Neural progenitor cell (in vitro differentiated cells): ENCODE measurements around the gene TRAF1. TPM values are rescaled to one million over a fixed set of nuclear protein-coding genes. Genes with fewer than 3 reads are reported as not detected.

ENCODE experiments used
- DNase-seq: peaks from one replicate; pipeline ENCODE4 v3.0.0-alpha.2; 2016; ENCODE audit warnings: low spot score
- H2AFZ ChIP-seq: fragments of 200-600 bp; sonication (generic); replicated peaks from 2 replicates; pipeline ENCODE4 v1.6.1; 2016; ENCODE audit warnings: antibody characterized with exemption
- H3F3A ChIP-seq: fragments of 200-600 bp; sonication (generic); 2 replicates; pipeline ENCODE4 v1.6.1; 2016; ENCODE audit warnings: antibody characterized with exemption, low read depth
- H3K27ac ChIP-seq: fragments of 200-600 bp; sonication (generic); 2 replicates; pipeline ENCODE4 v1.5.1; 2016; ENCODE audit warnings: mild to moderate bottlenecking
- H3K27me3 ChIP-seq: fragments of 200-600 bp; sonication (generic); 2 replicates; pipeline ENCODE4 v1.6.1; 2016; ENCODE audit warnings: mild to moderate bottlenecking, moderate library complexity
- H3K36me3 ChIP-seq: fragments of 200-600 bp; sonication (generic); 2 replicates; pipeline ENCODE4 v1.5.1; 2016
- H3K4me1 ChIP-seq: fragments of 200-600 bp; sonication (generic); 2 replicates; pipeline ENCODE4 v1.6.1; 2016; ENCODE audit warnings: mixed run types
- H3K4me2 ChIP-seq: fragments of 200-600 bp; sonication (generic); 2 replicates; pipeline ENCODE4 v1.6.1; 2016
- H3K4me3 ChIP-seq: fragments of 200-600 bp; sonication (generic); 2 replicates; pipeline ENCODE4 v1.5.1; 2016
- H3K79me2 ChIP-seq: fragments of 200-600 bp; sonication (generic); 2 replicates; pipeline ENCODE4 v1.6.1; 2016; ENCODE audit warnings: low read depth
- H3K9ac ChIP-seq: fragments of 200-600 bp; sonication (generic); 2 replicates; pipeline ENCODE4 v1.6.1; 2016
- H3K9me3 ChIP-seq: fragments of 200-600 bp; sonication (generic); 2 replicates; pipeline ENCODE4 v1.5.1; 2016; ENCODE audit warnings: low read depth
- H4K20me1 ChIP-seq: fragments of 200-600 bp; sonication (generic); 2 replicates; pipeline ENCODE4 v1.6.1; 2016; ENCODE audit warnings: low read depth
- H3K27ac Mint-ChIP-seq: 3 replicates; pipeline ENCODE4 v1.8.0; 2021; ENCODE audit warnings: mixed read lengths
- H3K27me3 Mint-ChIP-seq: 2 replicates; pipeline ENCODE4 v1.8.0; 2022; ENCODE audit warnings: low read depth, mild to moderate bottlenecking, inconsistent platforms, moderate library complexity, mixed read lengths; ENCODE audit not compliant: insufficient read depth
- H3K36me3 Mint-ChIP-seq: 3 replicates; pipeline ENCODE4 v1.8.0; 2021; ENCODE audit warnings: mixed read lengths
- H3K4me1 Mint-ChIP-seq: 3 replicates; pipeline ENCODE4 v1.8.0; 2021; ENCODE audit warnings: mixed read lengths
- H3K4me3 Mint-ChIP-seq: 3 replicates; pipeline ENCODE4 v1.8.0; 2021; ENCODE audit warnings: mild to moderate bottlenecking, moderate library complexity, mixed read lengths
- H3K9me3 Mint-ChIP-seq: 3 replicates; pipeline ENCODE4 v1.8.0; 2020; ENCODE audit warnings: mixed read lengths
- CTCF ChIP-seq: fragments of 200-600 bp; sonication (generic); IDR thresholded peaks from 2 replicates; pipeline ENCODE4 v1.5.1; 2017; ENCODE audit warnings: antibody characterized with exemption, mild to moderate bottlenecking
- EZH2 ChIP-seq: fragments of 200-600 bp; sonication (generic); IDR thresholded peaks from 2 replicates; pipeline ENCODE4 v1.6.1; 2017; ENCODE audit warnings: antibody characterized with exemption, mild to moderate bottlenecking, moderate library complexity
- EZH2phosphoT487 ChIP-seq: fragments of 200-600 bp; sonication (generic); IDR thresholded peaks from 2 replicates; pipeline ENCODE4 v1.6.1; 2017; ENCODE audit warnings: antibody characterized with exemption
- total RNA-seq: library from RNA; depleted of rRNA; stranded (reverse); fragments of >200 nt; gene quantifications from 2 replicates; pipeline ENCODE4 v1.2.3, GENCODE V29; 2015; ENCODE audit warnings: low replicate concordance

The TRAF1 gene
- total RNA-seq, 1 donor from 2014 or later, result 3.2 TPM

- no peaks in the 10 kb centered on the region for H3K27me3 Mint-ChIP-seq
- H3K27ac Mint-ChIP-seq, result no peak overlapping the region
- no peak overlapping the region for H3K9ac ChIP-seq
- no peak for DNase-seq
- TF ChIP-seq EZH2 (no peak), CTCF (no peak), EZH2phosphoT487 (no peak)
- no peaks in the 10 kb centered on the region for H3K27me3 ChIP-seq
- no peaks in the 10 kb centered on the region for H4K20me1 ChIP-seq
- H2AFZ ChIP-seq, result no peak overlapping the region
- H3K79me2 ChIP-seq, result no peaks in the 10 kb centered on the region
- H3K36me3 Mint-ChIP-seq, result peaks cover 10% of the 10 kb centered on the region
- H3K9me3 Mint-ChIP-seq, result no peaks in the 10 kb centered on the region
- H3K27ac ChIP-seq, result no peak overlapping the region
- H3K4me2 ChIP-seq, result no peak overlapping the region
- H3K4me1 Mint-ChIP-seq, result peaks cover 13% of the 10 kb centered on the region
- no peaks in the 10 kb centered on the region for H3K9me3 ChIP-seq
- no peak overlapping the region for H3K4me3 Mint-ChIP-seq
- no peak overlapping the region for H3K4me3 ChIP-seq
- H3K36me3 ChIP-seq, result no peaks in the 10 kb centered on the region
- H3F3A ChIP-seq, result peaks cover 9% of the 10 kb centered on the region
- peaks cover 16% of the 10 kb centered on the region for H3K4me1 ChIP-seq
These were observed 69.9 kb downstream of the TRAF1 start for GRCh38 chr9:120856700-120857099.

- Mint-ChIP-seq H3K27ac (no peak overlapping the region), H3K9me3 (no peaks in the 10 kb centered on the region), H3K27me3 (no peaks in the 10 kb centered on the region), H3K36me3 (peaks cover 9% of the 10 kb centered on the region), H3K4me1 (peaks cover 16% of the 10 kb centered on the region), H3K4me3 (no peak overlapping the region)
- H3K4me1 ChIP-seq, result peaks cover 22% of the 10 kb centered on the region
- H3K9me3 ChIP-seq, result no peaks in the 10 kb centered on the region
- H3K9ac ChIP-seq, result no peak overlapping the region
- no peak overlapping the region for H3K27ac ChIP-seq
- H3K4me3 ChIP-seq, result no peak overlapping the region
- no peak overlapping the region for H2AFZ ChIP-seq
- TF ChIP-seq CTCF (no peak), EZH2phosphoT487 (no peak), EZH2 (no peak)
- H4K20me1 ChIP-seq, result no peaks in the 10 kb centered on the region
- DNase-seq, result no peak
- H3K27me3 ChIP-seq, result no peaks in the 10 kb centered on the region
- H3K79me2 ChIP-seq, result no peaks in the 10 kb centered on the region
- no peaks in the 10 kb centered on the region for H3K36me3 ChIP-seq
- peaks cover 13% of the 10 kb centered on the region for H3F3A ChIP-seq
- H3K4me2 ChIP-seq, result no peak overlapping the region
These were observed 70.5 kb downstream of the TRAF1 start for GRCh38 chr9:120855827-120856670.

- Mint-ChIP-seq H3K36me3 (peaks cover 6% of the 10 kb centered on the region), H3K4me1 (peaks cover 16% of the 10 kb centered on the region), H3K9me3 (no peaks in the 10 kb centered on the region), H3K27me3 (no peaks in the 10 kb centered on the region), H3K4me3 (no peak overlapping the region), H3K27ac (no peak overlapping the region)
- H3K4me1 ChIP-seq, result peaks cover 22% of the 10 kb centered on the region
- no peak overlapping the region for H3K9ac ChIP-seq
- no peaks in the 10 kb centered on the region for H3K27me3 ChIP-seq
- no peak for DNase-seq
- H2AFZ ChIP-seq, result no peak overlapping the region
- no peaks in the 10 kb centered on the region for H4K20me1 ChIP-seq
- H3K4me3 ChIP-seq, result no peak overlapping the region
- no peaks in the 10 kb centered on the region for H3K36me3 ChIP-seq
- no peak overlapping the region for H3K27ac ChIP-seq
- H3K79me2 ChIP-seq, result no peaks in the 10 kb centered on the region
- H3F3A ChIP-seq, result peaks cover 13% of the 10 kb centered on the region
- TF ChIP-seq CTCF (no peak), EZH2phosphoT487 (no peak), EZH2 (no peak)
- no peak overlapping the region for H3K4me2 ChIP-seq
- H3K9me3 ChIP-seq, result no peaks in the 10 kb centered on the region
These were observed 71.8 kb downstream of the TRAF1 start for GRCh38 chr9:120854596-120855327.
